DMS153 (cell line): ENCODE measurements around the gene OPCML.
A peak's percentile ranks its signal among the peaks of the same experiment; 100 is the strongest.

Source experiments
- DNase-seq: peaks from one replicate; lab custom pipeline; 2025; lab: John Stamatoyannopoulos, UW

OPCML gene

DNA sequence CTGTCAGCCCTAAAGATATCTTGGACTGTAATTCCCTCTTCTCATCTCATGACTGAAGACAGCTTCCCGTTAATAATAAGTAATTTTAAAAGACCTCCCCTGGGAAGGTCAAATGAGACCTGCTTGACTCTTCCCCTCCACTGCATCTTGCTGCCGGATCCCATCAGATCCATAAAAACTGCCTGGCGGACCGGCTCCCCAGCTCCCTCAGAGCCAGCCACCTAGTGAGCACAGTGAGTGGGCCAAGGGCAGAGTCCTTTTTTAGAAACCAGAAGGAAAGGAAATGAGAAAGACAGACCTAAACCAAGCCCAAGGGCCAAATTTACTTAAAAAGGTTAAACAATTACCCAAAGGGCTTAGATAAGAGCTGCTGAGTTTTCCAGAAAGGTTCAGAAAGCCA is 595.3 kb downstream of the OPCML start:
- no peak for DNase-seq

DNA sequence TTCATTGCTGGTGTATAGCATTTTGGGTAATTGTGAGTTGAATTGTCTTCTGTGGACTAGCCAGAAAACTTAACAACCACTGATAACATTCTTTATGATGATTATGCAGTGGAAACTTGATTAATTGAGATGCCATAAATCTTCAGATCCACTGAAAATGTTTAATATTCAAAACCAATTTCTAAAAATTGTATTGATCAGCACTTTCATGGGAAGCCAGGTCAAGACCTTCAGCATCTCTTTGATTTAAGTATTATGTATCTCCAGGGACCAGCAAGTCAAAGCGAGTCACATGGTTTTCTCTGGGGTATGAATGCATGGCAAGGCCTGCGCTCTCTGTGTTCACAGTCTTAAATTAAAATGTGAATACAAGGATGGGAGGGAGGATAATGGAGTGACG is 596.9 kb downstream of the OPCML start:
- DNase-seq, result no peak

DNA sequence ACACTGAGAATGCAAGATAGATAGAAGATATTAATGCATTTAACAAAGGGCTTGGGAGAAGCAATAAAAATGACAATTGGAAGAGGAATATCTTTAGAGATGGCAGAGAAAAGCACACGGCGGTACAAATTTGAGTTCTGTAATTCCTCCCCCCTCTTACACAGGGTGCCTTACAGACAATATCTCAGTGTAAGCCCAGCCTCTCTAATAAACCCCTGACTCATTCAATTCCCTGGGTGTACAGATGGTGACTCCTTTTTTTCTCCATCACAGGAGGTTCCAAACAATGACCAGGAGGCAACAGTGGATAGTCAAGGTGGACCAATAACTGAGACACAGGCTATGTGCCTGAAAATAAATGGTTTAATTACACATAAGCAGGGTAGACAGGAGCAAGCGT is 598.6 kb downstream of the OPCML start:
- peak; percentile 10 for DNase-seq

DNA sequence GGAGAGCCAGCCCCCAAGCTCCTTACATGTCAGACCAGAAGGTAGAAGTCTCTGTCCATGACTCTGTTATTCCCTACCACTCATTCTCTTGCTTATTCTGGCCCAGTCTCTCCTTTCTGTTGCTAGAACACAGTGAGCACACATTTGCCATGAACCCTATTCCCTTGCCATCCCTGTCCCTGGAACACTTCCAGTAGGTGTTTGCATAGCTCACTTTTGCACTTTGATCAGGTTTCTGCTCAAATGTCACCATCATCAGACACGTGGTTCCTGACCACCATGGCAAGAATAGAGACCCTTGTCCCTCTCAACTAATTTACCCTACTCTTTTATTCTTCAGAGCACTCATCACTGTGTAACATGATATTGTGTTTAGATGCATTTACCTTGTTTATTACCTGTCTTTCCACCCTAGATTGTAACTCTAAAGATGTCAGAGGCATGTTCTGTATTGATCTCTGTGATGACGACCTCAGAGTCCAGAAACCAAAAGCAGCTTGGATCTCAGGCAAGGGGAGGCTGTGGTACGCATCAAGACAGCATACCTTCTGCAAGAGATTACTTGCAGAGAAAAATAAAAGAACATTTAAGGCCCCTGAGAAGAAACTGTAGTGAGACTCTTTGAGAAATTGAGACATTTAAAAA is 606.4 kb downstream of the OPCML start:
- DNase-seq, result no peak

- no peak for DNase-seq
Measured at GRCh38 chr11:132921597-132921996, 610.7 kb downstream of the OPCML start.

DNA sequence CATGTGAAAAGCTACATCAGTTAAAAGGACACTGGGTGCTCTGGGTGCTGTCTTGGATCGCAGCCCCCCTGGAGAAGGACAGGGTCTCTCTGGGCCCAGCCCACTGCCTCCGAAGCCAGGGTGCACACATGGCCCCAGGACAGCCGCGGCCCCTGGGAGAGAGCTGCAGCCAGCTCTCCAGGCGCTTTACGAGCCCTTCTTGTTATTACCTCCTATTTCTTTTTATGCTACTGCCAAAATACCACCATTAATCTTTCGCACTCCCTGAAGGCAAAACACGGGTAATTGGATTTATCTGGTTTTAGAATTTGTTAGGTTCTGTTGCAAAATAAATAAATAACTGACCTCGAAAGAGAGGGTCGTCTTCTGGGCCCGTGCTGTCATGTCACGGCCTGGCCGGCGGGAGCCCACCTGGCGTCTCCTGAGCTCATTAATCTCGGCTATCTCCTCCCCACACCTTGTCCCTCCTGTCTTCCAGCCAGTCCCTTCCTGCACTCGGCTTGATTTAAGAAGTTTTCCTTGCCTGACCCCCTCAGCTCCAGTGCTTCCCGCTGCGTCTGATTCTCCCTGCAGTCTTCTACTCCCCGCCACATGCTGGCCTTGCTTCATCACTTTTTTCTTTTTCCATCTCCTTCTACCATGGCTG is 611.7 kb downstream of the OPCML start:
- DNase-seq, result no peak

- DNase-seq, result no peak
Measured at GRCh38 chr11:132914600-132914999, 617.7 kb downstream of the OPCML start.

DNA sequence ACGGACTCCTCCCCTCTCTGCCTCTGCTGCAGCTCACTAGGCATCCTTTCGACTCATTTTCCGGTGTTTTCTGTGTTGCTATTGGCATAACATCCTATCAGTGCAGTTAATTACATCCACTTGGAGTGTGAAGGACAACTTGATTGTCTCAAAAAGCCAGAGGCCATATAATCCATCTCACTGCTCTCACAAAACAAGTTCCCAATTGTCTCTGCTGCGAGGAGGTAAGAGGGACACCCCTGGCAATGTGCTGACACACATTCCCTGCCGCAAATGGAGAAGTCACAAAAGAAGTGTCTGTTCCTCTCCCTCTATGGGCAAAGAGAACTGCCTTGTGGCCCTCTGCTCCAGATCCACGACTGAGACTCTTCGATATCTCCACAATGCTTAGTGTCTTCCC is 618.4 kb downstream of the OPCML start:
- no peak for DNase-seq

GRCh38 chr11:132913295-132913694 is 619.0 kb downstream of the OPCML start:
- no peak for DNase-seq

DNA sequence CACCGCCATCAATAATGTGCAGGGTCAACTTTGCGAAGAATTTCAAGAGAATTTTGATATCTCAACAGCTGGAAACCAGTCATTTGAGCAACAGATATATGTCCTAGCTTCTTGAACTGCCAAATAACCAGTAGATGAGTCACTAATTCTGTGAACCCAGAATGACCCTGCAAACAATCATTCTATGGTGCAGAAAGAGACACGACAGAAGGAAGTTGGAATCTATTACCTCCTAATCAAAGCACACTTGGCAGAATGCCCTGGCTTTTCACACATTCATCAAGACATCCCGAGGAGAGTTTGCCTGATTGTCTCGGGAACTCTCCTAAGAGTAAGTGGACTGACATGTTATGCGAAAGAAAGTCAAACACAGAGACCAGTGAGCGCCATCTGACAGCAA is 621.1 kb downstream of the OPCML start:
- peak; percentile 54 for DNase-seq

DNA sequence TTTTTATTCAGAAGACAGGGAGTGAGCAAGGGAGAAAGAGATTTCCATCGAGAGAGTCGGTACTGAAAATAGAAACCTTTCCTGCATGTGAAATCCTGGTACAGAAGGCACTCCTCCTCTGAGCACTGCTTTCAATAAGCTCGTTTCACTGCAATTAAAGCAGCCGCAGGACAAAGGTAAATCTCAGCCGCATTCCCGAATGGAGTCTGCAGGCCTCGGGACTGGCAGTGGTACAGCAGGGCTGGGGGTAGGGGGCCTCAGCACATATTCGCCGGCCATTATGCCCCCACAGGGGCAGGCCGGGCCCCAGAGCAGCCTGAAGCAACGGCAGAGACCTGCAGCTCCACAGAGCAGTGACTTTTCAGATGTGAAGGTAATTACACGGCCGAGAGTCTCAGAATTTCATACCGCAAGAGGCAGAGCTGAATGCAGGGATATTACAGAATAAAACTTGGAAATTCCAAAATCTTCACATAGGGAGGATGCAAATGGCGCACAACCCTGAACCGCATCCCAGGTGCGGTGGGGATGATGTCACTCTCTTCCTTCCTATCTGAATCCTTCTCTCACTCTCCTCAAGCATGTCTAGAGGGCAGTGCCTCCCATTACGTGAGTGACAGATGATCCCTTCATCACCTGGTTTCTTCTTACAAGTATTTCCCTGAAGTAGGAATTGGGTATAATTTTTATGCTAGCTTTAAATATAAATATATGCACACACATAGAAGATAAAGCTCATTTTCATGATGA is 622.1 kb downstream of the OPCML start:
- DNase-seq, result no peak

DNA sequence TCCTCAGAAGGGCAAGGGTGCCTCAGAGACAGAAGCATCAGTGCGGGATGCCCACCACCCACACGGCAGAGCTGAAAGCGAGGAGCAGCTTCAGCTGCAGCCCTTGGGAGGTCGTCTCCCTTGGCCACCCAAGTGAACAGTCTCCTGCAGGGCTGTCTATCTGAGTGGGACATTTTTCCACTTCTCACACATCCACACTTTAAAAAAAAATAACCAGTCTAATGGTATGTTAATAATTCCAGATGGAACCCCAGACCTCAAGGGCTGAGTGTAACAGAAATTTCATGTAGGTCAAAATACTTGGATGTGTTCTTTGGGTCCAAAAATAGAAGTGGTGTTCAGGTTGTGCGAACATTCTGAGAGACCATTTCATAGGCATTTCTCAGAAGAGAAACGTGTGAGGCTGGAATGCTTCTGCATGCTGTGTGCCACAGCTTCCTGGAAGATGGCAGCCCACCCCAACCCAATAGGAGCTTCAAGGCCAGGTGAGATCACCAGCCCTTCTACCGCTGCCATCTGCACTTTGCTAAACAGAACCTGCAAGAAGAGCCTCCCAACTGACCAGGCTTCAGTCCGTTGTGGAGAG is 623.2 kb downstream of the OPCML start:
- DNase-seq, result no peak

DNA sequence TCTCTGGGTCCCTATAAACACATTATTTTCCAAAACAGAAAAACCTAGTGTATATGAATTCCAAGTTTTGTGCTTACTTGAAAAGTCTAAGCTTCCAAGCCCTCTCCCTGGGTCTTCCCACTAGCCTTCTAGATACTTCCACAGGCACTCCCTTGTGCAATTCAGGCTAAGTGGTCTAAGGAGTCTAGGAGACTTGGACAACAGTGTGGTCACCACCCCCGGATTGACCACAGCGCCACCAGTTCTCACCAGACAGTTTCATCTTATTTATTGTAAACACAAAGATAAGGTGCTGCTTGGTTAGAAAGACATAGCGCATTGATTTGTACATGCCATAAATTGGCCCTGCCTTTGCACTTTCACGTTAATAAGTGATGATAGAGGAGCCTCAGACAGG is 623.9 kb downstream of the OPCML start:
- DNase-seq, result no peak

DNA sequence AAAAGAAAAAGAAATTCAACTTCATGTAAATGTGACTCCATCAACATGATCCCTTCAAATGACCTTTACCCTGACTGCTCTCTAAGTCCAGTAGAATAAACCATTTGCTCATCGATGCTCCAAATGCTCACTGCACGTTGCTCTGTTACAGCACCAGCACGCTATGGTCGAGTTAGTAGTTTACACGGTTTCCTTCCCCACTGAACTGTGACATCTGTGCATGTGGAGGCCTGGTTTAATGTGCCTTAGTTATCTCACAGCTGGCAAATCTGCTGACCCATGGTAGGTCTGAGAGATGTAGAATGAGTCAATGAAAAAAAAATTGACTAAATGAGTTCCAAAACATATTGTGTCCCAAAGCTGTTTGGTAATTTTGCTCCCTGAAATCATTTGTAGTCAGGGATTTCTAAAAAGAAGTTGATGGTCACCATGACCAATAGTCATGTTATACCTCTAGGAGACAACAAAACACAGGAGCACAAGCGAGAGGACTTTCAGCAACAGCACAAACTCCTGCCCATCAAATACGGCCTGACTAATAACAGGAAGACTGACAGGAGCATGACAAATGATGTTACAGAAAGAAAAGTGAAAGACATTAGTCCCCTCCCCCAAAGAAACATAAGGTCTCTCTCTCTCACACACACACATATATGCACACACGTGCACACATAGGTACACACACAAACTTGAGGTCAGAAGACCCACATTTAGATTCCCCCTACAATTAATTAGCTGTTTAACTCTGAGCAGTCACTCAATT is 624.5 kb downstream of the OPCML start:
- no peak for DNase-seq

GRCh38 chr11:132904607-132905006 is 627.7 kb downstream of the OPCML start:
- no peak for DNase-seq

DNA sequence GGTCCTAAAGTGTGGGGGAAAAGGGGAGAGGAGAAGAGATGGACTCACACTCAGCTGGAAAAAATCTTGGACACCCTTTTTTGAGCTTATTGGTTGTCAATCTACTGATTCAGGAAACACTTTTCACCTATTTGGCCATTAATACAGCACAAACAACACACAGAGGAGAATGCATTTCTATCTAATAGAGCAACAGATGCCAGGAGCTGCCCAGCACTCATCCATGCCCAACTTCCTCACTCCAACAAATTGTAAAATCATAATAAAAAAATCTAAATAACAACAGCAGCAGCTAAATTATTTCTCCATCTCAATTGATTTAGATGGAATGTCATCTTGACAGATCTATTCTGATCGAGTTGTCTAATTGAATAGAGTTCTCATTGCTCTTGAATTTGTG is 628.2 kb downstream of the OPCML start:
- no peak for DNase-seq

- DNase-seq, result no peak
Measured at GRCh38 chr11:132901638-132902471, 630.4 kb downstream of the OPCML start.

DNA sequence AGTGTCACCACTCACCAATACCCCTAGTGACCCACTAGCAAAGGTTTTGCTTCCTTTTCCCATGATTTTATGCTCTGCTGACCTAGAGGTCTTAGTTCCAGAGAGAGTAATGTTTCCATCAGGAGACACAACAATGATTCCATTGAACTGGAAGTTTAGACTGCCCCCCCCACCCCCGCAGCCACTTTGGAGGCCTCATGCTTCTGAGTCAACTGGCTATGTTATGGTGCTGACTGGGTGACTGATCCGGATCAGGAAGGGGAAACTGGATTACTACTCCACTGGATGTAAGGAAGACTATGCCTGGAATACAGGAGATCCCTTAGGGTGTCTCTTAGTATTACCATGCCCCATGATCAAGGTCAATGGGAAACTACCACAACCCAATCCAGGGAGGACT is 633.6 kb downstream of the OPCML start:
- DNase-seq, result no peak

DNA sequence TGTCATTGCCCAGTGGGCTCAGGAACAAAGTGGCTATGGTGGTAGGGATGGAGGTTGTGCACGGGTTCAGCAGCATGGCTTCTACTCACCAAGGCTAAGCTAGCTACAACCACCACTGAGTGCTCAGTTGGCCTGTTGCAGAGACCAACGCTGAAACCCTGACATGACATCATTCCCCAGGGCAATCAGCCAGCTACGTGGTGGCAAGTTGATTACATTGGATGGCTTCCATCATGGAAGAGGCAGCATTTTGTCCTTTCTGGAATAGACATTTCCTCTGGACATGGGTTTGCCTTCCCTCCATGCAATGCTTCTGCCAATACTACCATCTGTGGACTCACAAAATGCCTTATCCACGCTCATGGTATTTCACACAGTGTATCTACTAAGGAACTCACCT is 634.3 kb downstream of the OPCML start:
- DNase-seq, result peak; percentile 64

- no peak for DNase-seq
Measured at GRCh38 chr11:132895340-132895739, 637.0 kb downstream of the OPCML start.

DNA sequence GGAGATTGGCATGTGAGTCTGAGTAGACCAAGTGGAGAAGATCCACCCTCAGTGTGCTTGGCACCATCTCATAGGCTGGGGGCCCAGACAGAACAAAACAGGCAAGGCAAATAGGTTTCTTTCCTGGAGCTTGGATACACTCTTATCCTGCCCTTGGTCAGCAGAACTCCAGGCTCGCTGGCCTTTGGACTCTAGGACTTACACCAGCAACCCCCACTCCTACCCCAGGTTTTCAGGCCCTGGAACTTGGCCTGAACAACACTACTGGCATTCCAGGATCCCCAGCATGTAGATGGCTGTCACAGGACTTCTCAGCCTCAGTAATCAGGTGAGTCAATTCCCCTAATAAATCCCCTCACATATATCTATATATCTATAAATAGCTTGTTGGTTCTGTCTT is 637.7 kb downstream of the OPCML start:
- no peak for DNase-seq
